GM12878 (cell line): ENCODE results near the gene CBS. TPM values are rescaled to one million over a fixed set of nuclear protein-coding genes. Genes with fewer than 3 reads are reported as not detected.
"Not testable (repeated sequence)": the region's sequence is repeated elsewhere in the genome, so short reads cannot be mapped to it uniquely, and the experiment has no call there.

Experiments used
- ATAC-seq: fragments of 200-7000 bp; cut with Tn5 transposase; 3 replicates; pipeline ENCODE4 v1.9.1; 2020; ENCODE audit warnings: mild to moderate bottlenecking, moderate library complexity
- BruUV-seq: library from RNA; stranded (reverse); fragments of 400-500 nt; replicated peaks from 2 replicates; lab custom pipeline; 2021; lab: Mats Ljungman, UMichigan
- CTCF ChIA-PET: fragments of 300-600 bp; sonication (Branson Sonifier 250); formaldehyde crosslinking; extraction: SDS; loops from one replicate; lab custom pipeline; 2021; ENCODE audit warnings: inconsistent platforms; lab: Yijun Ruan, JAX
- POLR2A ChIA-PET: fragments of 350-600 bp; formaldehyde crosslinking; extraction: SDS; loops from one replicate; lab custom pipeline; 2021; ENCODE audit warnings: inconsistent platforms; lab: Charles Lee
- RAD21 ChIA-PET: fragments of 300-600 bp; sonication (Branson Sonifier 250); formaldehyde crosslinking; loops from one replicate; lab custom pipeline; 2023; ENCODE audit warnings: antibody characterized with exemption; ENCODE audit not compliant: unreplicated experiment; lab: Charles Lee
- SMC1A ChIA-PET: fragments of 300-600 bp; sonication (Branson Sonifier 250); formaldehyde crosslinking; loops from one replicate; lab custom pipeline; 2023; ENCODE audit not compliant: unreplicated experiment, uncharacterized antibody; lab: Charles Lee
- DNase-seq: peaks from one replicate; pipeline ENCODE4 v3.0.0-alpha.2; 2011; ENCODE audit warnings: low read depth, low spot score
- FAIRE-seq: peaks from 3 replicates; lab custom pipeline; 2011; peaks lifted over from hg19 to GRCh38; lab: Jason Lieb, UNC
- H2AFZ ChIP-seq: 2 replicates; pipeline ENCODE4 v1.6.0; 2011; ENCODE audit warnings: low read depth, low read length, control low read depth; ENCODE audit not compliant: control insufficient read depth
- H3K27ac ChIP-seq: 2 replicates; pipeline ENCODE4 v1.5.1; 2011; ENCODE audit warnings: control low read depth; ENCODE audit not compliant: control insufficient read depth, insufficient read depth
- H3K27me3 ChIP-seq, 2 experiments: replicated peaks in 1 of 2; 2 replicates each; pipeline versions ENCODE4 v1.6.0 to v1.6.1; 2011; ENCODE audit warnings: low read length in 1 of 2; ENCODE audit not compliant: control insufficient read depth in 2 of 2, insufficient read depth in 2 of 2
- H3K36me3 ChIP-seq, 2 experiments: 2 replicates each; pipeline ENCODE4 v1.5.1; 2011; ENCODE audit warnings: low read length in 1 of 2; ENCODE audit not compliant: control insufficient read depth in 2 of 2, insufficient read depth in 2 of 2
- H3K4me1 ChIP-seq: 2 replicates; pipeline ENCODE4 v1.6.1; 2011; ENCODE audit warnings: mild to moderate bottlenecking, low read length, moderate library complexity, mixed read lengths; ENCODE audit not compliant: control insufficient read depth, insufficient read depth
- H3K4me2 ChIP-seq: 2 replicates; pipeline ENCODE4 v1.6.0; 2011; ENCODE audit warnings: control low read depth; ENCODE audit not compliant: control insufficient read depth, insufficient read depth
- H3K4me3 ChIP-seq: fragments of 200-600 bp; sonication (generic); 2 replicates; pipeline ENCODE4 v1.5.1; 2016
- H3K79me2 ChIP-seq: 2 replicates; pipeline ENCODE4 v1.6.0; 2011; ENCODE audit warnings: low read length; ENCODE audit not compliant: control insufficient read depth, insufficient read depth
- H3K9ac ChIP-seq: 2 replicates; pipeline ENCODE4 v1.8.0; 2011; ENCODE audit warnings: low read length, control low read depth, mixed read lengths; ENCODE audit not compliant: control insufficient read depth, insufficient read depth
- H3K9me3 ChIP-seq: replicated peaks from 3 replicates; pipeline ENCODE4 v1.5.1; 2011; ENCODE audit warnings: mild to moderate bottlenecking, low read length; ENCODE audit not compliant: control insufficient read depth, insufficient read depth
- H4K20me1 ChIP-seq: 2 replicates; pipeline ENCODE4 v1.6.0; 2011; ENCODE audit not compliant: control insufficient read depth, insufficient read depth
- WGBS: methylation state at CpG from one replicate; pipeline ENCODE4 v1.1.6; 2016; ENCODE audit warnings: low lambda C conversion rate; ENCODE audit not compliant: insufficient replicate concordance, insufficient coverage; ENCODE audit errors: missing lambda C conversion rate; 5-methylcytosine and 5-hydroxymethylcytosine counted together
- in situ Hi-C: fragments of 300-500 bp; cut with MboI; formaldehyde crosslinking; loops from 9 replicates; pipeline ENCODE4 v1.14.3; 2018; ENCODE audit warnings: mixed read lengths
- intact Hi-C: fragments of 100-400 bp; cut with micrococcal nuclease; formaldehyde crosslinking; loops from one replicate; pipeline ENCODE4 v1.14.2; 2022; ENCODE audit not compliant: unreplicated experiment
- polyA plus RNA-seq, 11 experiments: library from polyadenylated mRNA; depleted of rRNA in 4 of 11; unstranded in 6 of 11; stranded (reverse) in 5 of 11; fragments of >200 nt; fragmentation: Nextera tagmentation in 4 of 11; fragmentation: Illumina TruSeq in 1 of 11; extraction: Ambion mirVana in 4 of 11; extraction: Trizol in 1 of 11; gene quantifications; 1 replicate in 1 of 11; 2 replicates in 10 of 11; pipeline versions ENCODE4 v1.2.1 to v1.2.3, GENCODE V29; 2011 to 2016; ENCODE audit warnings: inconsistent platforms in 2 of 11, missing spikeins in 2 of 11, low read depth in 1 of 11
- total RNA-seq, 4 experiments: library from RNA; depleted of rRNA in 3 of 4; stranded (reverse); fragments of >200 nt in 3 of 4; fragmentation: Illumina TruSeq in 1 of 4; extraction: Trizol in 1 of 4; gene quantifications; 2 replicates each; pipeline versions ENCODE4 v1.2.1 to v1.2.3, GENCODE V29; 2013 to 2021

The CBS gene
- total and polyA plus RNA-seq, 10 of the 15 experiments (the other 5 are each of a cell fraction or from before 2014, with no cell fraction given), result 0.10 to 4.4 (median 2.0) TPM

GRCh38 chr21:43045876-43046821 lies 29.5 kb downstream of the CBS start:
- H3K4me2 ChIP-seq, RAD21 ChIA-PET, FAIRE-seq: not testable (repeated sequence)

DNA sequence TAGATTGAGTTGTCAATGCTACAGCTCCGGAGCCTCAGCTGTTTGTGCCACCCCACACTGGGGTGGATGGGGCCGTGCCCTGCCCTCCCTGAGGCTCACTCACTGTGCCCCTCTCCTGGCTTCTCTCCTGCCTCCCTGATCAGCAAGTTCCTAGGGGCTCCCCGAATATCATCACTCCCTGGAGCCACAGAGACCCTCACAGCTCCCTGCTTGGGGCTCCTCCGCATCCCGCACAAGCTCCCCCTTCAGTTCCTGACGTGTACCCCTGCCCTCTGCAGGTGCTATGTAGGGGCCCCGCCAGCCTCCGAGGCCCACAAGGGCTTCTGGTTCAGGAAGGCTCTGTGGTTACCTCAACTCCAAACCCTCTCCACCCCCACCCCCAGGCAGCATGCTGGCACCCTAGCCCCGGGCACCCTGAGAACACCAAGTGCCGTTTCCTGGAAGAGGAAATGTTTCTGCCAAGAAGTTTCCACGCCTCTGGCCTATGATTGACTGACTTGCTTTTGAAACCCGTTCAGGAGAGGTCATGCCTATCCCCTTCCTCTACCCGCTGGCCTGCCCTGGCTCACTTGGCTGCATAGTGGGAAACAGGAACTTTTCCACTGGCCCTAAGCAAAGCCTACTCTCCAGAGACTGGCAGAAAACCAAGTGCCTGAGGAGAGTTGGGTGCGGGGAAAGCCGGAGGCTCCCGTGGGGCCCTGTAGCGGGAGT lies 30.3 kb downstream of the CBS start:
- H3K4me1 ChIP-seq, H3K4me2 ChIP-seq, SMC1A ChIA-PET, H3K27ac ChIP-seq, FAIRE-seq, ATAC-seq, H3K9me3 ChIP-seq, intact Hi-C loops, H2AFZ ChIP-seq, BruUV-seq, RAD21 ChIA-PET, H3K9ac ChIP-seq, in situ Hi-C loops, H3K36me3 ChIP-seq, H3K79me2 ChIP-seq, CTCF ChIA-PET, H4K20me1 ChIP-seq, H3K4me3 ChIP-seq, POLR2A ChIA-PET, DNase-seq, H3K27me3 ChIP-seq: not testable (repeated sequence)
- 0% methylated on average over 4 of the region's 17 CpGs for WGBS

More at GRCh38 chr21:43045876-43046821, 29.5 kb downstream of the CBS start:
- H3K4me3 ChIP-seq, SMC1A ChIA-PET, H3K27me3 ChIP-seq, H3K27ac ChIP-seq, H2AFZ ChIP-seq, in situ Hi-C loops, H3K36me3 ChIP-seq, H3K9ac ChIP-seq, DNase-seq, intact Hi-C loops, H3K4me1 ChIP-seq, H3K9me3 ChIP-seq, BruUV-seq, H4K20me1 ChIP-seq, H3K79me2 ChIP-seq, POLR2A ChIA-PET, CTCF ChIA-PET: not testable (repeated sequence)
- 0% methylated on average over 2 of the region's 21 CpGs for WGBS
- ATAC-seq, result peak; percentile 34; the same call in 2 of the 3 replicates

DNA sequence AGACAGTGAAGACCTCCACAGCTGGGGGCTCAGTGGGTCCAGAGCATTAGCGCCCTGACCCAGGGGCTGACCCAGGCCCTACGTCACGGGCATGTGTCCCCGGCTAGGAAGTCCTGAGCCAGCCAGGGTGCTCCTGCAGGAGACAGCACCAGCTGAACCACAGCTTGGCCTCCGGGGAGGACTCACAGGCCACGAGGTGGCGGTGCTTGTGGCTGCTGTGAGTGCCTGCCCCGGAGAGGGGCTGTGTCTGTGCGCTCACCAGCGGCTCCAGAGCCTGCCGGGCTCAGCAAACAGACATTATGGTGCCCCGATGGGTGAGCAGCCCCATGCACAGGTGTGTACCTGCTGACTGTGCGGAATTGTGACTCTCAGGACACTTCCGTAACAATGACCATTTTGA lies 31.1 kb downstream of the CBS start:
- H3K4me1 ChIP-seq, CTCF ChIA-PET, FAIRE-seq, H2AFZ ChIP-seq, H3K9ac ChIP-seq, in situ Hi-C loops, DNase-seq, SMC1A ChIA-PET, H4K20me1 ChIP-seq, H3K27ac ChIP-seq, intact Hi-C loops, H3K4me2 ChIP-seq, H3K27me3 ChIP-seq, H3K79me2 ChIP-seq, RAD21 ChIA-PET, H3K36me3 ChIP-seq, POLR2A ChIA-PET, H3K4me3 ChIP-seq, BruUV-seq, H3K9me3 ChIP-seq: not testable (repeated sequence)
- WGBS, result no CpG with 5 or more reads among the region's 14 CpGs
- ATAC-seq, result peak; percentile 24; the same call in 1 of the 3 replicates
